ENCODE results near the gene MAP3K12.

Gene MAP3K12

GRCh38 chr12:53506881-53507602 is 7.8 kb upstream of the MAP3K12 start, which contains the start of gene NPFF:
NPFF (minus strand) TSS chr12:53507484; CDS start chr12:53507474, 10 bp downstream.
- no peak for TF ChIP-seq CTCF (IDR thresholded peaks at IDR 0.05)
- intact Hi-C loops (cut with DNase I; ENCODE audit: low total_unique reads): no loop called here
- no peak within 1 kb of the TSS for H3K4me3 ChIP-seq
- H3K27me3 ChIP-seq: no peaks in the 10 kb centered on the region
- peak within 1 kb of the TSS; percentile 96 to 98 for H3K27ac ChIP-seq
- H3K9me3 ChIP-seq: no peaks in the 10 kb centered on the region
- peaks cover 4 to 61% (median 27%) of the 10 kb centered on the region in 3 donors for H3K36me3 ChIP-seq
- H3K4me1 ChIP-seq: peaks cover 2 to 62% (median 50%) of the 10 kb centered on the region in 4 donors
- no peak for DNase-seq

GRCh38 chr12:53506450-53506785 is 7.2 kb upstream of the MAP3K12 start:
- intact Hi-C loops (cut with DNase I; ENCODE audit: low total_unique reads): no loop called here
- Histone ChIP-seq H3K27ac (peak overlapping the region; percentile 96 to 98), H3K9me3 (no peaks in the 10 kb centered on the region), H3K4me3 (no peak overlapping the region), H3K36me3 (peaks cover 0 to 55% (median 21%) of the 10 kb centered on the region in 3 donors), H3K27me3 (no peaks in the 10 kb centered on the region), H3K4me1 (peaks cover 2 to 69% (median 56%) of the 10 kb centered on the region in 4 donors)
- no peak for TF ChIP-seq CTCF (IDR thresholded peaks at IDR 0.05)
- no peak for DNase-seq

- peaks cover 0 to 49% (median 15%) of the 10 kb centered on the region in 3 donors for H3K36me3 ChIP-seq
- H3K4me3 ChIP-seq: no peak overlapping the region
- DNase-seq: no peak
- TF ChIP-seq CTCF (IDR thresholded peaks at IDR 0.05): no peak
- H3K27me3 ChIP-seq: no peaks in the 10 kb centered on the region
- H3K4me1 ChIP-seq: peaks cover 2 to 69% (median 57%) of the 10 kb centered on the region in 4 donors
- no peaks in the 10 kb centered on the region for H3K9me3 ChIP-seq
- intact Hi-C loops (cut with DNase I; ENCODE audit: low total_unique reads): no loop called here
- peak overlapping the region; percentile 96 to 98 for H3K27ac ChIP-seq
Measured at GRCh38 chr12:53505555-53506449, 6.5 kb upstream of the MAP3K12 start.

GRCh38 chr12:53505086-53505485 is 5.8 kb upstream of the MAP3K12 start:
- DNase-seq: peak; percentile 63 to 95
- H3K9me3 ChIP-seq: no peaks in the 10 kb centered on the region
- H3K4me3 ChIP-seq: no peak overlapping the region
- no peak for TF ChIP-seq CTCF (IDR thresholded peaks at IDR 0.05)
- peak overlapping the region; percentile 96 to 98 for H3K27ac ChIP-seq
- peaks cover 0 to 42% (median 9%) of the 10 kb centered on the region in 3 donors for H3K36me3 ChIP-seq
- intact Hi-C loops (cut with DNase I; ENCODE audit: low total_unique reads): no loop called here
- H3K27me3 ChIP-seq: no peaks in the 10 kb centered on the region
- H3K4me1 ChIP-seq: peaks cover 2 to 69% (median 58%) of the 10 kb centered on the region in 4 donors

- intact Hi-C loops (cut with DNase I; ENCODE audit: low total_unique reads): no loop called here
- H3K4me1 ChIP-seq: peaks cover 2 to 69% (median 62%) of the 10 kb centered on the region in 4 donors
- H3K27ac ChIP-seq: peak overlapping the region; percentile 96 to 98
- peak in 1 of 2 donors; percentile 38 for DNase-seq
- no peak for TF ChIP-seq CTCF (IDR thresholded peaks at IDR 0.05)
- H3K36me3 ChIP-seq: peaks cover 0 to 34% (median 8%) of the 10 kb centered on the region in 3 donors
- no peaks in the 10 kb centered on the region for H3K27me3 ChIP-seq
- no peak overlapping the region for H3K4me3 ChIP-seq
- H3K9me3 ChIP-seq: no peaks in the 10 kb centered on the region
Measured at GRCh38 chr12:53504004-53504920, 5.0 kb upstream of the MAP3K12 start.

All from tibial artery (tissue), 4 donors.